Measurements from ENCODE around the gene EBLN2.

Gene EBLN2

GRCh38 chr3:73086071-73086494, 24.6 kb downstream of the EBLN2 start:
- TF ChIP-seq, protein P1, sequence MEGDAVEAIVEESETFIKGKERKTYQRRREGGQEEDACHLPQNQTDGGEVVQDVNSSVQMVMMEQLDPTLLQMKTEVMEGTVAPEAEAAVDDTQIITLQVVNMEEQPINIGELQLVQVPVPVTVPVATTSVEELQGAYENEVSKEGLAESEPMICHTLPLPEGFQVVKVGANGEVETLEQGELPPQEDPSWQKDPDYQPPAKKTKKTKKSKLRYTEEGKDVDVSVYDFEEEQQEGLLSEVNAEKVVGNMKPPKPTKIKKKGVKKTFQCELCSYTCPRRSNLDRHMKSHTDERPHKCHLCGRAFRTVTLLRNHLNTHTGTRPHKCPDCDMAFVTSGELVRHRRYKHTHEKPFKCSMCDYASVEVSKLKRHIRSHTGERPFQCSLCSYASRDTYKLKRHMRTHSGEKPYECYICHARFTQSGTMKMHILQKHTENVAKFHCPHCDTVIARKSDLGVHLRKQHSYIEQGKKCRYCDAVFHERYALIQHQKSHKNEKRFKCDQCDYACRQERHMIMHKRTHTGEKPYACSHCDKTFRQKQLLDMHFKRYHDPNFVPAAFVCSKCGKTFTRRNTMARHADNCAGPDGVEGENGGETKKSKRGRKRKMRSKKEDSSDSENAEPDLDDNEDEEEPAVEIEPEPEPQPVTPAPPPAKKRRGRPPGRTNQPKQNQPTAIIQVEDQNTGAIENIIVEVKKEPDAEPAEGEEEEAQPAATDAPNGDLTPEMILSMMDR (IDR thresholded peaks at IDR 0.05; ENCODE audit: borderline replicate concordance, insufficient read depth, low read depth, low read length) = peak; percentile 56; the same call in 1 of the 2 replicates
- H3K4me3 ChIP-seq (ENCODE audit: low read depth, low read length) = no peak overlapping the region

DNA sequence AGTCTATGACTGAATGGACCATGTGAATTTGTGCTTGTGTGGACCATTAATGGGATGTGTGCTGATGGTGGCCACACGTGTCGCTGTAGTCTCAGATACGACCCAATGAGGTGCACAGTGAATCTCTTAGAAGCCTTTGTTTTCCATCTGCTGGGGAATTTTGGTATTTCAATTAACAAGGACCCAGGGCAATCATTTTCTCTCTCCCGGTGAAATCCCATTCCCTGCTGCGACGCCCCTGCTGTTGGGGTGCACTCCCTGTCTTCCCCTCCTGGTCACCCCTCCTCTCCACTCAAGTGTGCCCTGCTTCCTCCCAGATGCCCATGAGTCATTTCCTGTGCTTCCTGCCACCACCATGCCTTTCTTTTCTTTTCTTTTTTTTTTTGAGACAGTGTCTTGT, 32.7 kb downstream of the EBLN2 start:
- TF ChIP-seq, protein P1 (IDR thresholded peaks at IDR 0.05; ENCODE audit: borderline replicate concordance, insufficient read depth, low read depth, low read length) = peak; percentile 32; the same call in 1 of the 2 replicates
- no peak overlapping the region for H3K4me3 ChIP-seq (ENCODE audit: low read depth, low read length)

- H3K4me3 ChIP-seq (ENCODE audit: low read depth, low read length) = no peak overlapping the region
- TF ChIP-seq, protein P1 (IDR thresholded peaks at IDR 0.05; ENCODE audit: borderline replicate concordance, insufficient read depth, low read depth, low read length) = no peak
These were observed 33.5 kb downstream of the EBLN2 start for GRCh38 chr3:73094951-73095350.

GRCh38 chr3:73096169-73096568, 34.7 kb downstream of the EBLN2 start:
- H3K4me3 ChIP-seq (ENCODE audit: low read depth, low read length) = no peak overlapping the region
- TF ChIP-seq, protein P1 (IDR thresholded peaks at IDR 0.05; ENCODE audit: borderline replicate concordance, insufficient read depth, low read depth, low read length) = no peak

DNA sequence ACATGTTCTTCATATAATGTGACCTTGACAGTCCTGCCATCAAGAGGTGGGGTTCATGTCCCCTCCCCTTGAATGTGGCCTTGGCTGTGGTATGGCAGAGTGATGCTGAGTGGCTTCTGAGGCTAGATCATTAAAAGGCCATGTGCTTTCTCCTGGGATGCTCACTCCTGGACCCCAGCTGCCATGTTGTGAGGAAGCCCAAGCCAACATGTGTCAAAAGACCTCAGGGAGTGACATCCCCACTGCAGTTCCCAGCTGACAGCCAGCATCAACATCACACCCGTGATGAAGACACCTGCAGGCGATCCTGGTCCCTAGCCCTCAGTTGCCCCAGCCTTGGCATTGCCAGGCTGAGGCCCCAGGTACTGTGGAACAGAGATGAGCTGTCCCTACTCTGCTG, 36.6 kb downstream of the EBLN2 start:
- TF ChIP-seq, protein P1 (IDR thresholded peaks at IDR 0.05; ENCODE audit: borderline replicate concordance, insufficient read depth, low read depth, low read length) = no peak
- H3K4me3 ChIP-seq (ENCODE audit: low read depth, low read length) = no peak overlapping the region

DNA sequence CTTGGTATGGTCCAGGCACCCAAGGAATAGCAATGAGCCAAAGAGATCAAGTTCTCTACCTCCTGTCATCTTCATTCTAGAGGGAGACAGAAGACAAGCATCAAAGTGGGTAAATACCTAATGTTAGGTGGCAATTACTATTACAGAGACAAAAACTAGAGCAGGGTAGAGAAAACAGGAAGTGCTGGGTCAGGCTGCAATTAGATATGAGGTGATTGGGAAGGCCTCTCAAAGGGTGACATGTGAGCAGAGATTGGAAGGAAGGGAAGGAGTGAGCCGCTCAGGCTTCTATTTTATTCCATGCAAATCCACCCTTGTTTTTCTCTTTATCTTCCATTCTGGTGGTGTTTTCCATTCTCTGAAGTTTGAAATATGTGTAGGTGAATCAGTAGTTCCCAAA, 37.4 kb downstream of the EBLN2 start:
- H3K4me3 ChIP-seq (ENCODE audit: low read depth, low read length) = no peak overlapping the region
- TF ChIP-seq, protein P1 (IDR thresholded peaks at IDR 0.05; ENCODE audit: borderline replicate concordance, insufficient read depth, low read depth, low read length) = no peak

DNA sequence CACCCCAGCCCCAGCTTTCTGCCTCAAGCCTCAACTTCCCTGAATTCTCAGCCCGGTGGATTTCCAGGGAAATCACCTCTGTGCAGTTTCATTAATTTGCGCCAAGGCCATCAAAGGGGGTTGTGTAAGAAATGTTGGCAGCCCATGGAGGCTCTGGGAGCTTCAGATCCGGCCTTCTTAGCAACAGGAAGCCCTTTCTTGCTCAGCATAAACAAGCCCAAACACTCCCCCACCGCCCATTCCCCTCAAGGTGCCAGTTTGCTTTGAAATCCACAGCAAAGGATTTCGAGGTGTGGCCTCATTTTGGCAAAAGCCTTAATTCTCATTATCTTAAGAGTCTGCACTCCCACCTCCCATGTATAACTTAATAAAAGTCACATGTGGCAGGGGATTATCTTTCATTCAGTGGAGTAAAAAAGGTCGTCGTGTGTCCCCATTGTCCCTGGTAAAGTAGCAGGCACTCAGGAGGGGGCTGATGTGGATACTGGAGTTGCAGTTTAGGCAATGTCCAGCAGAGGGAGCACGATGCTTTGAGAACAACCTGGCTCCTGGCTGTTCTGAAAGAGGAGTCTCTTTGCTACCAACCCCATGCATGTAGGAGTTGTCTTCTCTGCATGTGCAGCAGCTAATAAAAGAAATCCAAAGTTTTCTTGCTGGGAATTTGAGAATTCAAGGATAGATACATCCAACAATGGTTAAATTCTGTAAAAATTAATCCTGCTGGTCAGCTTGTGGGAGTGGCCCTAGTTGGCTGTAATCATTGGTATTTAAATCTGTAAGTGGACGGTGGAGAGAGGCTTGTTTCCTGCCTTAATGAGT, 39.5 kb downstream of the EBLN2 start:
- TF ChIP-seq, protein P1 (IDR thresholded peaks at IDR 0.05; ENCODE audit: borderline replicate concordance, insufficient read depth, low read depth, low read length) = peak; percentile 90
- no peak overlapping the region for H3K4me3 ChIP-seq (ENCODE audit: low read depth, low read length)
